Immature natural killer cell (primary cell): Measurements from ENCODE around the gene HEPACAM. TPM values are rescaled to one million over a fixed set of nuclear protein-coding genes. Genes with fewer than 3 reads are reported as not detected.
A peak's percentile ranks its signal among the peaks of the same experiment; 100 is the strongest.

ENCODE experiments used
- DNase-seq, 3 donors: peaks; one replicate each; pipeline ENCODE4 v3.0.0; 2022; ENCODE audit warnings: mixed read lengths in 1 of 3
- H3K27ac Mint-ChIP-seq, 6 donors: one replicate each; pipeline ENCODE4 v1.8.0; 2020; ENCODE audit warnings: mixed read lengths in 6 of 6, mild to moderate bottlenecking in 5 of 6, inconsistent platforms in 4 of 6, moderate library complexity in 3 of 6
- H3K27me3 Mint-ChIP-seq, 3 donors: one replicate each; pipeline ENCODE4 v1.8.0; 2020 to 2021; ENCODE audit warnings: low read depth in 3 of 3, mild to moderate bottlenecking in 3 of 3, mixed read lengths in 3 of 3, moderate library complexity in 3 of 3, inconsistent platforms in 1 of 3
- H3K36me3 Mint-ChIP-seq, 3 donors: one replicate each; pipeline ENCODE4 v1.8.0; 2020; ENCODE audit warnings: mixed read lengths in 3 of 3, inconsistent platforms in 2 of 3, mild to moderate bottlenecking in 2 of 3
- H3K4me1 Mint-ChIP-seq, 2 donors: one replicate each; pipeline ENCODE4 v1.8.0; 2020; ENCODE audit warnings: inconsistent platforms in 2 of 2, mild to moderate bottlenecking in 2 of 2, mixed read lengths in 2 of 2, moderate library complexity in 1 of 2
- H3K4me3 Mint-ChIP-seq, 5 donors: one replicate each; pipeline ENCODE4 v1.8.0; 2020; ENCODE audit warnings: mild to moderate bottlenecking in 5 of 5, mixed read lengths in 5 of 5, inconsistent platforms in 3 of 5, moderate library complexity in 3 of 5
- H3K9me3 Mint-ChIP-seq, 6 donors: one replicate each; pipeline ENCODE4 v1.8.0; 2020; ENCODE audit warnings: mild to moderate bottlenecking in 6 of 6, mixed read lengths in 6 of 6, inconsistent platforms in 4 of 6, moderate library complexity in 3 of 6
- polyA plus RNA-seq, 3 donors: library from polyadenylated mRNA; unstranded; fragments of 300-500 nt; fragmentation: Illumina TruSeq; gene quantifications; one replicate each; pipeline ENCODE4 v1.2.3, GENCODE V29; 2021

The HEPACAM gene
- polyA plus RNA-seq, 3 donors from 2014 or later = not detected

DNA sequence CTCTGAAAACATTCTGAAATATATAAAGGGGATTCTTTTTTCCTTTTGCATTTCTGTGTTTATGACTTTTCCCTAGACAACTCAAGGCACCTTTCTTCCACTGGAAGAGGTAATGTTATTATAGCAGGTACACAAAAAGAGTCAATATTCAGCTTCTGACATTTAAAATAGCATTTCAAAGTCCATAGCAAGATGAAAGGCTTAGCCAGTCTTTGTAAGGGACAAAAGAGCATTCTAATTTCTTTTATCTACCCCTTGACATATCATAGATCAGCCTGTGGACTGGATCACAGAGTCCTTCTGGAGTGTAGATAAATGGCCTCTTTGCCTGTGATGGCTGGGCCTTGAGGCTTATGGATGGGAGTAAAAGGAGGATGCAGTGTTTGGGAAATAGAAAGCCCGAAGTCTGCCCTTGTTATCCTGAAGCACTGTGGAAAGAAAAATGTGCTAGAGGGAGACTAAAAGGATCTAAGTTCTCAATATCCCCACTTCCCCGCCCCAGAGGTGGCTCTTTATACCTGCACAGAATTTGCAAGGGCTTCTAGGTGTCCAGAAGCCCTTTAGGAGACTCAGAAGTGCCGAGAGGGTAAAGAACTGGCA, 1.6 kb upstream of the HEPACAM start:
- no peak for DNase-seq
- no peak overlapping the region for H3K27ac Mint-ChIP-seq
- peaks cover 0 to 2% (median 0%) of the 10 kb centered on the region in 6 donors for H3K9me3 Mint-ChIP-seq
- H3K36me3 Mint-ChIP-seq = no peaks in the 10 kb centered on the region
- H3K4me3 Mint-ChIP-seq = no peak overlapping the region
- peaks cover 2 to 8% (median 2%) of the 10 kb centered on the region in 3 donors for H3K27me3 Mint-ChIP-seq
- no peaks in the 10 kb centered on the region for H3K4me1 Mint-ChIP-seq

GRCh38 chr11:124934862-124935547, 842 bp downstream of the HEPACAM start:
- Mint-ChIP-seq H3K4me1 (no peaks in the 10 kb centered on the region), H3K36me3 (no peaks in the 10 kb centered on the region), H3K27ac (no peak overlapping the region), H3K4me3 (no peak overlapping the region), H3K9me3 (peaks cover 0 to 2% (median 0%) of the 10 kb centered on the region in 6 donors), H3K27me3 (peaks cover 2 to 8% (median 2%) of the 10 kb centered on the region in 3 donors)
- DNase-seq = no peak

DNA sequence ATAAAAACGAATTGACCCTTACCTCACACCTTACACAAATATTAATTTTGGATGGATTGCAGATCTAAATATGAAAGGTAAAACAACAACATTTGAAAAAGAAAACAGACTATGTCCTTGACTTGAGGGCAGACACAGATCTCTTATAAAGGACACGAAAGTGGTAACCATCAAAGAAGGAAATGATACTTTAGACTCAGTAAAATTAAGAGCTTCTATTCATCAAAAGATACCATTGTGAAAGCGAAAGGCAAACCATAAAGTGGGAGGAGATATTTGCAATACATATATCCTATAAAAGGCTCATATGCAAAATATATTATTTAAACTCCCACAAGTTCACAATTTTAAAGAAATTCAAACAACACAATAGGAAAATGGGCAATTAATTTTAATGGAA, 5.0 kb downstream of the HEPACAM start:
- Mint-ChIP-seq H3K9me3 (peaks cover 0 to under 1% (median 0%) of the 10 kb centered on the region in 6 donors), H3K27me3 (peaks cover 0 to 4% (median 3%) of the 10 kb centered on the region in 3 donors), H3K4me3 (no peak overlapping the region), H3K4me1 (no peaks in the 10 kb centered on the region), H3K27ac (no peak overlapping the region), H3K36me3 (no peaks in the 10 kb centered on the region)
- DNase-seq = no peak

DNA sequence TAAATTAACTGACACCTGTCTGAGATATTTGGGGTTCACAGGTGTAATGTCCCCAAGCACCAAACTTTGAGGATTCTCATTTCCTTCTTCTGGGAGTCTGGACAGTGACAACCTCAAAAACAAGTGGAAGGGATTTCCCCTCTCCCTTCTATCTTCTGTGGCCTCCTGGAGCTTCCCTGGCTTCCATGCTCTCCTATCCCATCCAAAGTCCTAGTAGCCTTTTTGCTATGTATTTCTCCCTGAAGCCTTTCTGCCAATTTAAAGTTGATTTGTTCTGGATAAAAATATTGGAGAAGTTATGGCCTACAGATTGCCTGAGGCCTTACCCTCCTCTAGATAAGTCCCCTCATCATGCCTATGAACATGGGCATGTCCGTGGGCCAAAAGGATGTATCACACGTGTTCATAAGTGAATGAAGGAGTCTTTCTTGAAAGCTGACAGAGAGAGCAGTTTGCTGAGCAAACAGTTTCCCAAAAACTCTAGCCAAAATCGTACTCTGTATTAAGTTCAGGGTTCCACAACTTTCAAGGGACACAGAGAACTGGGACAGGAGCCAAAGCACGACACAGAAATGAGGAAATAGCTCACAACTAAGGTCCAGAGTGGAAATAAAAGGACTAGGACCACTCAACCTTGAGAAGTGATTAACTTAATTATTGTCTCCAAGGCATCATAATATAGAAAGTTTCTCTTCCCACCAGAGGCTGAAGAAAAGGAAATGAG, 6.7 kb downstream of the HEPACAM start:
- Mint-ChIP-seq H3K4me3 (no peak overlapping the region), H3K27me3 (peaks cover 1 to 6% (median 1%) of the 10 kb centered on the region in 3 donors), H3K27ac (no peak overlapping the region), H3K9me3 (no peaks in the 10 kb centered on the region), H3K4me1 (no peaks in the 10 kb centered on the region), H3K36me3 (no peaks in the 10 kb centered on the region)
- DNase-seq = no peak

GRCh38 chr11:124923296-124923695, 12.6 kb downstream of the HEPACAM start:
- Mint-ChIP-seq H3K4me1 (peaks cover 15 to 20% of the 10 kb centered on the region in 2 donors), H3K9me3 (no peaks in the 10 kb centered on the region), H3K4me3 (no peak overlapping the region), H3K27ac (no peak overlapping the region), H3K27me3 (peaks cover 1 to 6% (median 6%) of the 10 kb centered on the region in 3 donors), H3K36me3 (no peaks in the 10 kb centered on the region)
- no peak for DNase-seq

DNA sequence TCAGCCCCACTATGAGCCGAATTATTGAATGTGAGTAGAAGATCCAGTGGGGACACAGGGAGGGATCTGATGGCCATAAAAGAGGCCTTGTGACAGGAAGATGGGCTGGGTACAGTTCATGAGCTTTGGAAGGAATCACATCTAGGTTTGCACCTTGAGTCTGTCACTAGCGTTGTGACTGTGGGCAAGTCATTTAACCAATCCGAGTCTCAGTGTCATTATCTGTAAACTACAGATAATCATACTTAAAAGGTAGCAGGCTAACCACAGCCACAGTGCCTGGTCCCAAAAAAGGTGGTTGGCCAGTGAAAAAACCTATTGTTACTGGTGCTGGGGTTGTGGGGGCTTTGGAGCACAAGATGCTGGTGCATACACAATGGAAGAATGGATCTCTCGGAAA, 13.0 kb downstream of the HEPACAM start:
- H3K4me3 Mint-ChIP-seq = peak overlapping the region in 1 of 5 donors; percentile 41
- no peaks in the 10 kb centered on the region for H3K36me3 Mint-ChIP-seq
- H3K27ac Mint-ChIP-seq = no peak overlapping the region
- peaks cover 1 to 6% (median 5%) of the 10 kb centered on the region in 3 donors for H3K27me3 Mint-ChIP-seq
- peaks cover 15 to 20% of the 10 kb centered on the region in 2 donors for H3K4me1 Mint-ChIP-seq
- H3K9me3 Mint-ChIP-seq = no peaks in the 10 kb centered on the region
- no peak for DNase-seq

DNA sequence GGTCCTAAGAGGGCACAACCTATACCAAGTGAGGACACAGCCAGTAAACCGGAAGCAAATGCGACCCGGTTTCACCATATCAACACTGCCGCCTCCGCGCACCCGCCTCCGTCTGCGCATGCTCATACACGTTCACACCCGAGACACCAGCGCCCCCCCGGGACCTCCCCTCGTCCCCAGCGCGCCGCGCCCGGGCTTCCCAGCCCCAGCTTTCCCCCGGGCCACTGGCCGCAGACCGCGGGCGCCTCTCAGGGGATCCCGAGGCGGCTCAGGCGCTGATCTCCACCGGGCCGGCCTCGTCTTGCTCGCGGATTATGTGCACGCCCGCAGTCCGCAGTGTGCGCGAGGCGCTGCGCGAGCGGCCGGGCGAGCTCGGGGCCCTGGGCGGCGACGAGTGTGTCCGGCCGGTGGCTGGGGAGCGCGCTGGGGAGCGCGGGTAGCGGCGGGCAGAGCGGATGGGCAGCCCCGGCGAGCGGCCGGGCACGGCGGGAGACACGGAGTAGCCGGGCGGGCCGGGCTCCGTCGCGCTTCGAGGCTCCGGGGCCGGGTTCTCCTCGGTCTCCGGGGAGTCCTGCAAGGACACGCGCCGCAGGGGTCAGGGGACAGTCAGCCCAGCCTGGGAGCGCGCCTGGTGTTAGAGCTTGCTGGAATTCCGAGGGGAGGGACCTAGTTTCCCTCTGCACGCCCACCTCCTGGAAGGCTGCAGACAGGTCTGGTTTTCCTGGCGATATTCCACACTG, 14.8 kb downstream of the HEPACAM start:
- Mint-ChIP-seq H3K4me1 (peaks cover 15 to 20% of the 10 kb centered on the region in 2 donors), H3K36me3 (no peaks in the 10 kb centered on the region), H3K27ac (peak overlapping the region in 5 of 6 donors; percentile 65 to 90 (median 79)), H3K27me3 (peaks cover 1 to 7% (median 6%) of the 10 kb centered on the region in 3 donors), H3K4me3 (peak overlapping the region; percentile 83 to 88 (median 87)), H3K9me3 (no peaks in the 10 kb centered on the region)
- peak; percentile 89 to 90 (median 89) for DNase-seq

DNA sequence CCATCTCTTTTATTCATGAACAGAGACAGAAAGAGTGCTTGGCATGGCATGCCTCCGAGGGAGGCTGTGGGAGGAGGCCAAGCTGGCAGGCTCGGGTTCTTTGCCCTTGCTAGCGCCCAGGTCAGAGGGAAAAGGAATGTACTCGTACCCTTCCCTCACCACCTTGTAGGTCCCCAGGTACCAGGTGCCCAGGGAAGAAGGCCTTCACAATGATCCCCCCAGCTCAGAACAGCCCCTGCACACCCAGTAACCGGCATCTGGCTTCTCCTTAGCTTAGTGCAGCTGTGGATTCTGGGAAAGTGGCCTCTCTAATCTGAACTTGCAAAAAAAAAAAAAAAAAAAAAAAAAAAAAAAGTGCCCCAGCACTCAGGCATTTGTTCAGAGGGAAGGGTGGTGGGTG, 15.5 kb downstream of the HEPACAM start:
- Mint-ChIP-seq H3K9me3 (no peaks in the 10 kb centered on the region), H3K4me3 (peak overlapping the region; percentile 83 to 88 (median 87))

DNA sequence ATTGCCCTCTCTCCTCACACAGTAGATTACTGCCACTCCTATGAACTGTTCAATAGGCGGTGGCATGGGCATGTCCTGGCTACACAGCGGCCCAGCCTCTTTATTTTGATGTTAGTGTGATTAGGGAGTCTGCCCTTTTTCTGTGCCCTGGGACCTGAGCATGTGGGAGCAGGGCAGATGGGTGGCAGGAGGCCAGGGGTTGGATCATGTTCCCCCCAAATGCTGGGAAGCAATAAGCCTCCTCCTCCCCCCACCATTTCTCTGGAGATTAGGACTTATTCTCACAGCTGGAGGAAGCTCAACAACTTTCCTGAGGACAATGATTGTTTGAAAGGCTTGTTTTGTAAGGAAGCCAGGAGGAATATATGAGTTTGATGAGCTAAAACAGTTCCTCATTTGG, 15.9 kb downstream of the HEPACAM start:
- H3K27ac Mint-ChIP-seq = peak overlapping the region in 1 of 6 donors; percentile 23

More for the DNA sequence above, 15.5 kb downstream of the HEPACAM start:
- H3K27ac Mint-ChIP-seq = peak overlapping the region in 5 of 6 donors; percentile 65 to 90 (median 79)
- no peak for DNase-seq
- H3K4me1 Mint-ChIP-seq = peaks cover 15 to 20% of the 10 kb centered on the region in 2 donors
- H3K36me3 Mint-ChIP-seq = no peaks in the 10 kb centered on the region
- H3K27me3 Mint-ChIP-seq = peaks cover under 1 to 6% (median 6%) of the 10 kb centered on the region in 3 donors

GRCh38 chr11:124918950-124919349, 16.9 kb downstream of the HEPACAM start, which contains the start of gene HEPN1:
HEPN1 (plus strand) TSS chr11:124919250.
- H3K27me3 Mint-ChIP-seq = peaks cover 3 to 6% (median 6%) of the 10 kb centered on the region in 3 donors
- peaks cover 15 to 20% of the 10 kb centered on the region in 2 donors for H3K4me1 Mint-ChIP-seq
- no peaks in the 10 kb centered on the region for H3K9me3 Mint-ChIP-seq
- no peaks in the 10 kb centered on the region for H3K36me3 Mint-ChIP-seq
- peak within 1 kb of the TSS; percentile 31 to 88 (median 83) for H3K4me3 Mint-ChIP-seq
- DNase-seq = no peak
- H3K27ac Mint-ChIP-seq = peak within 1 kb of the TSS in 2 of 6 donors; percentile 23 to 55

More for the DNA sequence above, 15.9 kb downstream of the HEPACAM start:
- Mint-ChIP-seq H3K4me3 (peak overlapping the region; percentile 31 to 88 (median 83)), H3K4me1 (peaks cover 15 to 20% of the 10 kb centered on the region in 2 donors), H3K36me3 (no peaks in the 10 kb centered on the region), H3K27me3 (peaks cover 0 to 6% (median 6%) of the 10 kb centered on the region in 3 donors), H3K9me3 (no peaks in the 10 kb centered on the region)
- DNase-seq = no peak

DNA sequence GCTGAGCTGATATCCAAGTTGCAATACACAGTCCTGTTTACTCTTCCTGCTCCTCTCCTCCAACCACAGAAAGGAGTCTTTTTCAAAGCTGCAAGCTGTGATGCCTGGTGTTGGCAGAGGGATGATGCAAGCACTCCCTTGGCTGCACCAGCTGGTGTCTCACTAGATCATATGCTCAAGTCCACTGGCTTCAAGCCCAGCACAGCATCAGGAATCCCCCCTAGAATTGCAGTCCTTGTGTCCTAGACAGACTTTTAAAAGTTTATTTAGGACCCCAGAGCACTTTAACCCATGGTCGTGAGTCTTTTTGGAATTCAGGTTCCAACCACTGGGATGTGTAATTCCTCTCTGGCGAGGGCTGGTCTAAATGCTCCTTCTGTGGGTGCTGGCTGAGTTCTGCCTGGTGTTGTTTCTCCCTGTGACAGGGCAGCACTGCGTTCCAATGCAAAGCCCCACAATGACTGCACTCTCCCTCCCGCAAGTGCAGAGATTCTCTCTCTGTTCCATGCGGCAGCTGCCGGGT, 18.7 kb downstream of the HEPACAM start:
- Mint-ChIP-seq H3K4me1 (peaks cover 13 to 20% of the 10 kb centered on the region in 2 donors), H3K27ac (no peak overlapping the region), H3K4me3 (no peak overlapping the region), H3K36me3 (no peaks in the 10 kb centered on the region), H3K9me3 (peaks cover 0 to 1% (median 0%) of the 10 kb centered on the region in 6 donors), H3K27me3 (peaks cover 2 to 6% (median 3%) of the 10 kb centered on the region in 3 donors)
- DNase-seq = no peak

- DNase-seq = no peak
- H3K4me3 Mint-ChIP-seq = no peak overlapping the region
- H3K36me3 Mint-ChIP-seq = peaks cover 0 to 5% (median 4%) of the 10 kb centered on the region in 3 donors
- H3K4me1 Mint-ChIP-seq = peaks cover 9 to 14% of the 10 kb centered on the region in 2 donors
- no peak overlapping the region for H3K27ac Mint-ChIP-seq
- H3K9me3 Mint-ChIP-seq = peaks cover 0 to 8% (median 0%) of the 10 kb centered on the region in 6 donors
- H3K27me3 Mint-ChIP-seq = peaks cover 3 to 12% (median 6%) of the 10 kb centered on the region in 3 donors
Measured at GRCh38 chr11:124916370-124916710, 19.5 kb downstream of the HEPACAM start.
